Stimulated activated naive B cell treated with anti-CD40 and anti-IgM and Interleukin-4, amounts not matched to agents 10 μg/mL and 1 μg/mL and 100 μg/mL, for 72 hours (primary cell): ENCODE data around the gene RALBP1.
A peak's percentile ranks its signal among the peaks of the same experiment; 100 is the strongest.

Source experiments
- ATAC-seq, 2 donors: fragments of 150-1000 bp; cut with Tn5 transposase; replicated peaks; 2 replicates each; pipeline ENCODE4 v1.10.0; 2021; ENCODE audit warnings: moderate library complexity in 1 of 2
- DNase-seq: peaks from one replicate; pipeline ENCODE4 v3.0.0; 2021
- H3K27ac Mint-ChIP-seq: one replicate; pipeline ENCODE4 v1.8.0; 2022; ENCODE audit warnings: mild to moderate bottlenecking, mixed read lengths
- H3K27me3 Mint-ChIP-seq, 2 donors: one replicate each; pipeline ENCODE4 v1.8.0; 2022; ENCODE audit warnings: mixed read lengths in 2 of 2
- H3K36me3 Mint-ChIP-seq, 2 donors: one replicate each; pipeline ENCODE4 v1.8.0; 2022; ENCODE audit warnings: mixed read lengths in 2 of 2, mild to moderate bottlenecking in 1 of 2
- H3K4me1 Mint-ChIP-seq, 2 donors: one replicate each; pipeline ENCODE4 v1.8.0; 2022; ENCODE audit warnings: mixed read lengths in 2 of 2, mild to moderate bottlenecking in 1 of 2
- H3K4me3 Mint-ChIP-seq, 2 donors: one replicate each; pipeline ENCODE4 v1.8.0; 2022; ENCODE audit warnings: mild to moderate bottlenecking in 2 of 2, mixed read lengths in 2 of 2, moderate library complexity in 1 of 2
- H3K9me3 Mint-ChIP-seq, 2 donors: one replicate each; pipeline ENCODE4 v1.8.0; 2022; ENCODE audit warnings: mixed read lengths in 2 of 2, mild to moderate bottlenecking in 1 of 2

The RALBP1 gene

DNA sequence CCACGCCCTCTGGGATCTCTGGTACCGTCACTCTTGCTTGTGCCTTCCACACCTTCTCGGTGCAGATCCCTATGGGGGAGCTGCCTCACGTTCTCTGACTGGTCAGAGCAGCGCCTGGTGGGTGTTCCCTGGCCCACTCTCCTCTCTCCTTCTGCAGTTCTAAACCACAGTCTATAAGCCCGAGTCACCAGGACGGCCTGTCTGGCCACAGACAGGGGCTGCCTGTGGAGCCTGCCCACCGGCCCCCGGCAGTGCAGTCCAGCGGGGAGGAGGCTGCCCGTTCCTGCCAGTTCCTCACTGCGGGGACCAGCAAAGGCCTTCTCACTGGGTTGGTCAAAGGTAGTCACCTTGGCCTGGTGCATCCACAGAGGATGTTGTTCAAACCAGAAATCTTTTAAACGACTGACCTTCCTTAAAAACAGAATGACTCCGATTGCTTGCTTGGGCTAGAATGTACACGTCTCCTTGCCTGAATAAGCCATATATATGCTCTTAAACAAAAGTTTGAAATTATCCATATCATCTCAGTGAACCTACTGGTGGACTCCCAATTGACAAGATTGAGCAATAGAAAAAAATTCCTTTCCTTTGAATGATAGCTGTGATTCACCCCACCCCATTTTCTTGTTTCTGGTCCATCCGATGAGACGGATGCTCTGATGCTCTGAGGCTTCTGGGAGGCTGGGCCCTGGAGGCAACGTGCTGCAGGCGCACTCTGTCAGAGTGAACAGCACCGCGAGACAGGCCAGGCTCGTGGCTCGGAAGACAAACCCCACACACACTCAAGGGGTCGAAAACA, 61.2 kb downstream of the RALBP1 start:
- Mint-ChIP-seq H3K27ac (no peak overlapping the region), H3K9me3 (no peaks in the 10 kb centered on the region), H3K27me3 (no peaks in the 10 kb centered on the region), H3K4me3 (no peak overlapping the region), H3K4me1 (no peaks in the 10 kb centered on the region), H3K36me3 (peaks cover 34 to 54% of the 10 kb centered on the region in 2 donors)
- DNase-seq, result no peak
- ATAC-seq, result no peak

GRCh38 chr18:9537677-9538076, 62.4 kb downstream of the RALBP1 start:
- peaks cover 37 to 48% of the 10 kb centered on the region in 2 donors for H3K36me3 Mint-ChIP-seq
- no peak for ATAC-seq
- no peaks in the 10 kb centered on the region for H3K4me1 Mint-ChIP-seq
- DNase-seq, result no peak
- H3K4me3 Mint-ChIP-seq, result no peak overlapping the region
- no peak overlapping the region for H3K27ac Mint-ChIP-seq
- H3K9me3 Mint-ChIP-seq, result no peaks in the 10 kb centered on the region
- H3K27me3 Mint-ChIP-seq, result no peaks in the 10 kb centered on the region

GRCh38 chr18:9539283-9539682, 64.0 kb downstream of the RALBP1 start:
- Mint-ChIP-seq H3K27ac (no peak overlapping the region), H3K36me3 (peaks cover 34 to 48% of the 10 kb centered on the region in 2 donors), H3K27me3 (no peaks in the 10 kb centered on the region), H3K4me1 (peaks cover 8 to 11% of the 10 kb centered on the region in 2 donors), H3K9me3 (no peaks in the 10 kb centered on the region), H3K4me3 (no peak overlapping the region)
- ATAC-seq, result no peak
- no peak for DNase-seq

GRCh38 chr18:9539938-9540337, 64.6 kb downstream of the RALBP1 start:
- Mint-ChIP-seq H3K9me3 (no peaks in the 10 kb centered on the region), H3K4me1 (peaks cover 9 to 11% of the 10 kb centered on the region in 2 donors), H3K4me3 (no peak overlapping the region), H3K36me3 (peaks cover 36 to 51% of the 10 kb centered on the region in 2 donors), H3K27me3 (no peaks in the 10 kb centered on the region), H3K27ac (no peak overlapping the region)
- ATAC-seq, result no peak
- no peak for DNase-seq

GRCh38 chr18:9542924-9543323, 67.6 kb downstream of the RALBP1 start:
- DNase-seq, result no peak
- Mint-ChIP-seq H3K9me3 (no peaks in the 10 kb centered on the region), H3K4me3 (no peak overlapping the region), H3K36me3 (peaks cover 36 to 53% of the 10 kb centered on the region in 2 donors), H3K27me3 (no peaks in the 10 kb centered on the region), H3K27ac (peak overlapping the region; percentile 76), H3K4me1 (peaks cover 10 to 11% of the 10 kb centered on the region in 2 donors)
- no peak for ATAC-seq

DNA sequence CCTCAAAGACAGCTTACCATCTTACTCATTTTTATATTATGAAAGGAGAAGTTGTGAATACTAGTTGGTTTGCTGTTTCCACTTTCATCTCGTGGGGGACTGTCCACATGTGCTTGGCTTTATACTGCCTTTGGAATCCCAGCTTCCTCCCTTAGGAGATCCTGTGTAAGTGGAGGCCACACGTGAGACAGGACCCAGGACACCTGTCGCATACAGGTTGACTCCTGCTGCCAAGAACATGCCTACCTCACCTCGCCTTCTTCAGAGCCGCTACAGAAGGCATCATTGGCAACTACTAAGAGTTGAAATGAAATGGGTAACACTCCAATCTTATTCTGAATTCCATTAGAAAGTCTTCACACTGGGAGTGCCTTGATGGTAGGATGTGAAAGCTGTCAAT, 69.7 kb downstream of the RALBP1 start:
- Mint-ChIP-seq H3K4me1 (peaks cover 10 to 11% of the 10 kb centered on the region in 2 donors), H3K36me3 (peaks cover 42 to 60% of the 10 kb centered on the region in 2 donors), H3K27ac (no peak overlapping the region), H3K4me3 (no peak overlapping the region), H3K27me3 (no peaks in the 10 kb centered on the region), H3K9me3 (no peaks in the 10 kb centered on the region)
- no peak for DNase-seq
- ATAC-seq, result no peak

GRCh38 chr18:9546468-9546867, 71.2 kb downstream of the RALBP1 start:
- H3K9me3 Mint-ChIP-seq, result no peaks in the 10 kb centered on the region
- peak overlapping the region; percentile 47 for H3K27ac Mint-ChIP-seq
- peaks cover 40 to 52% of the 10 kb centered on the region in 2 donors for H3K36me3 Mint-ChIP-seq
- no peak for DNase-seq
- H3K4me1 Mint-ChIP-seq, result peaks cover 10 to 11% of the 10 kb centered on the region in 2 donors
- no peaks in the 10 kb centered on the region for H3K27me3 Mint-ChIP-seq
- H3K4me3 Mint-ChIP-seq, result no peak overlapping the region
- no peak for ATAC-seq

DNA sequence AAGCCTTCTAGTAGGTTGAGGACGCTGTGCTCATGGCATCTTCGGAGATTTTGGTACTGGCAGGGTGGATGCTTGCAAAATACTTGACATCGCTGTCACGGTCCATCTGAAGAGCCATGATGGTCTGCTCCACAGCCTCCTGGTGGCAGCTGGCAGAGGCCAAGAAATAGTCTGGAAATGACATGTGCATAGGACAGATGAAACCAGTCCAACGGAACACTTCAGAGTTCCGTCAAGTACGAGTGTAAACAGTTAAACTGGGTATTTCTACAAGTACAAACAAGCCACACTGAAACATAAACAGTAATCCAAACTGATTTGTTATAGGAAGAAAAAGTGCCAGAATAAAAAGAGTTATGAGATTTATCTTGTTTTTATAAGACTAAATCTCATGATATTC, 72.5 kb downstream of the RALBP1 start:
- ATAC-seq (no peak), DNase-seq (no peak)
- Mint-ChIP-seq H3K4me1 (peaks cover 10 to 11% of the 10 kb centered on the region in 2 donors), H3K4me3 (no peak overlapping the region), H3K9me3 (no peaks in the 10 kb centered on the region), H3K27ac (no peak overlapping the region), H3K36me3 (peaks cover 41 to 59% of the 10 kb centered on the region in 2 donors), H3K27me3 (no peaks in the 10 kb centered on the region)

DNA sequence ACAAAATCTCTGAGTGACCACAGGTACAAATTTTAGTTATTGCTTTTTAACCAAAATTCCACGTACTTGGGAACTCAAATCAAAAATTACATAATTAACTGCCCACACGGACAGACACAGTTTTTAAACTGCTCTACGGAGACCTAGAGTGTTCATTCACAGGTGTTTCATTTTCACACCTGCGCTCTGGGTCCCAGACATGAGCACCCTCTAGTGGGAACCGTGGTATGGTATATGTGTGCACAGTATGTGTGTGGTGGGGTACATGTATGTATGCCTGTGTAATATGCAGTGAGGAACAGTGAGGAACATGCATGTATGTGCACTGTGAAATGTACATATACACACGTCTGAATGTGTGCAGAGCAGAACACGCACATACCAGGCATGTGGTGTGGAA, 74.1 kb downstream of the RALBP1 start:
- DNase-seq (no peak), ATAC-seq (no peak)
- Mint-ChIP-seq H3K36me3 (peaks cover 47 to 60% of the 10 kb centered on the region in 2 donors), H3K9me3 (no peaks in the 10 kb centered on the region), H3K4me1 (peaks cover 0 to 2% of the 10 kb centered on the region in 2 donors), H3K27me3 (no peaks in the 10 kb centered on the region), H3K27ac (no peak overlapping the region), H3K4me3 (no peak overlapping the region)

GRCh38 chr18:9550429-9550828, 75.1 kb downstream of the RALBP1 start:
- Mint-ChIP-seq H3K9me3 (no peaks in the 10 kb centered on the region), H3K4me1 (no peaks in the 10 kb centered on the region), H3K27ac (no peak overlapping the region), H3K36me3 (peaks cover 51 to 59% of the 10 kb centered on the region in 2 donors), H3K27me3 (no peaks in the 10 kb centered on the region), H3K4me3 (no peak overlapping the region)
- DNase-seq (no peak), ATAC-seq (no peak)

DNA sequence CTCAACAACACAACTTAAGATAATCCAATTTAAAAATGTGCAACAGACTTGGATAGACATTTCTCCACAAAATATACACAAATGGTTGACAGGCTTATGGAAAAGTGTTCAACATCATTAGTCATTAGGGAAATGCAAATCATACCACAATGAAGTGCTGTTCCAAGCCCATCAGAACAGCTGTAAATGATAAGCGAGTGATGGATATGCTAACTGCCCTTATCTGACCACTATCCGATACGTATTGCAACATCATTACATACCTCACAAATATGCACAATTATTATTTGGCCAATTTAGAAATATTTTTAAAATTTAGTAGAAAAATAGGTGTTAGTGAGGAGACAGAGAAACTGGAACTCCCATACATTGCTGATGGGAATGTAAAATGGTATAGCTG, 76.9 kb downstream of the RALBP1 start:
- no peak overlapping the region for H3K4me3 Mint-ChIP-seq
- no peaks in the 10 kb centered on the region for H3K9me3 Mint-ChIP-seq
- no peak for ATAC-seq
- H3K27me3 Mint-ChIP-seq, result no peaks in the 10 kb centered on the region
- H3K4me1 Mint-ChIP-seq, result no peaks in the 10 kb centered on the region
- H3K36me3 Mint-ChIP-seq, result peaks cover 50 to 61% of the 10 kb centered on the region in 2 donors
- no peak overlapping the region for H3K27ac Mint-ChIP-seq
- no peak for DNase-seq

- H3K27ac Mint-ChIP-seq, result no peak overlapping the region
- H3K9me3 Mint-ChIP-seq, result no peaks in the 10 kb centered on the region
- no peaks in the 10 kb centered on the region for H3K4me1 Mint-ChIP-seq
- DNase-seq (no peak), ATAC-seq (no peak)
- no peak overlapping the region for H3K4me3 Mint-ChIP-seq
- no peaks in the 10 kb centered on the region for H3K27me3 Mint-ChIP-seq
- peaks cover 50 to 59% of the 10 kb centered on the region in 2 donors for H3K36me3 Mint-ChIP-seq
Observed at GRCh38 chr18:9552616-9553015, 77.3 kb downstream of the RALBP1 start.

GRCh38 chr18:9557250-9557943, 82.1 kb downstream of the RALBP1 start:
- H3K27ac Mint-ChIP-seq, result no peak overlapping the region
- H3K4me3 Mint-ChIP-seq, result no peak overlapping the region
- ATAC-seq, result no peak
- no peaks in the 10 kb centered on the region for H3K27me3 Mint-ChIP-seq
- H3K36me3 Mint-ChIP-seq, result peaks cover 45 to 63% of the 10 kb centered on the region in 2 donors
- H3K9me3 Mint-ChIP-seq, result no peaks in the 10 kb centered on the region
- no peak for DNase-seq
- peaks cover 5 to 7% of the 10 kb centered on the region in 2 donors for H3K4me1 Mint-ChIP-seq

GRCh38 chr18:9558387-9559064, 83.2 kb downstream of the RALBP1 start:
- H3K27ac Mint-ChIP-seq, result no peak overlapping the region
- DNase-seq (no peak), ATAC-seq (no peak)
- no peaks in the 10 kb centered on the region for H3K9me3 Mint-ChIP-seq
- H3K36me3 Mint-ChIP-seq, result peaks cover 44 to 63% of the 10 kb centered on the region in 2 donors
- peaks cover 5 to 7% of the 10 kb centered on the region in 2 donors for H3K4me1 Mint-ChIP-seq
- no peaks in the 10 kb centered on the region for H3K27me3 Mint-ChIP-seq
- H3K4me3 Mint-ChIP-seq, result no peak overlapping the region
